HG02884 (cell line): ENCODE data around the gene IFNGR1.
"Not testable (repeated sequence)": the region's sequence is repeated elsewhere in the genome, so short reads cannot be mapped to it uniquely, and the experiment has no call there.

Source experiments
- ATAC-seq: cut with Tn5 transposase; IDR thresholded peaks from one replicate; pipeline ENCODE4 v1.9.1; 2021; ENCODE audit warnings: mild to moderate bottlenecking, moderate library complexity; ENCODE audit not compliant: unreplicated experiment

IFNGR1 gene

GRCh38 chr6:137236581-137237355, 17.6 kb upstream of the IFNGR1 start:
- ATAC-seq = no peak

GRCh38 chr6:137235686-137236085, 16.5 kb upstream of the IFNGR1 start:
- no peak for ATAC-seq

- ATAC-seq = no peak
Measured at GRCh38 chr6:137233911-137234863, 15.0 kb upstream of the IFNGR1 start.

- no peak for ATAC-seq
Measured at GRCh38 chr6:137231895-137232294, 12.7 kb upstream of the IFNGR1 start.

DNA sequence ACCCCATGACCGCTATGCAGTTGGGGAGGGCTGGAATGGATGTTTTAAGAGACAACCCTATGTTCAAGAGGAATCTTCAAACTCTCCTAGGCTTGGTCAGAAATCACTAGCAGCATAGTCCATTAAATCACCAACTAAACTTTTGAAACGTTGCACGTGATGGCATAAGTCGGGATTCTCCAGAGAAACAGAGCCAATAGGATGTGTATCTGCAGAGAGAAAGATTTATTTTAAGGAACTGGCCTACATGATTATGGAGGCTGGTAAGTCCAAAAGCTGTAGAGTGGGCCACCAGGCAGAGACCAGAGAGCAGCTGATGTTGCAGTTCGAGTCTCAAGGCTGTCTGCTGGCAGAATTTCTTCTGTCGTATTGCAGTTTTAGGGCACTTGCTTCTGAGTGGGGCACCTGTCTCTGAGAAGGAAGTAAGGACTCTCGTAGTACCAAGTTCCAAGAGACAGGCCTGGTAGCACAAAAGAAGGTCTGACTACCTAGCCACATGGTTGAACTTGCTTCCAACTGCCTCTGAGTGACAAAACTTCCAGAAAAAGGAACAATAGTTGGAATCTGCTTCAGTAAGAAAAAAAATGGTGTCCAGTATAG, 11.9 kb upstream of the IFNGR1 start:
- no peak for ATAC-seq

GRCh38 chr6:137230547-137230946, 11.4 kb upstream of the IFNGR1 start:
- ATAC-seq = no peak

DNA sequence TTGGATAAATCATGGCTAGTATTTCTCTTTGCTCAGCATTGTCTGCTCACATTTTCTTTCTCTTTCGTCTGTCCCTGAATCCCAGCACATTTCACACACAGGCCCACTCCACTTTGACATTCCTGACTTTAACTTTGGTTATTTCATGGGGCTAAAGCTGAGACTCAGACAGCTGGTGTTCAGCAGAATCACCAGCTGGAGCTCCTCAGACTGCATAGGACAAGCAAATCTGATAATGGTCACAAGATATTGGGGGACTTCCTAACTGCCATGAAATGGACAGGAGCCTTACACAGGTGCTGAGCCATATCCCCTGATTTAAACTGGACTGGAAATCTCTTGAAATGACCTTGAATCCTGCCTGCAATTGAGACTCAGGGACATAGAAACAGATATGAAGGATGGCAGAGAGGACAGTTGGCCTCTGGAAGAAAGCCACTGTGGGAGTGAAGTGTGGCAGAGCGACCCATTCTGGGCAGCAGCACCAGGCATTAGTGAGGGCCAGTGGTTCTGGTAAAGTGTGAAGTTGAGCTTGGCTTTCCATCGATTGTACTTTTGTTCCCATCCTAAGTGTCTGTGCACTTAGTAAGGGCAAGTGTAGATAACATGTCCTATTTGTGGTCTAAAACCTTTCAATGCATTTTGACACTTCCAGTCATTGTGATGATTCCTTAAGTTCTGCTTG, 10.0 kb upstream of the IFNGR1 start:
- ATAC-seq = no peak

DNA sequence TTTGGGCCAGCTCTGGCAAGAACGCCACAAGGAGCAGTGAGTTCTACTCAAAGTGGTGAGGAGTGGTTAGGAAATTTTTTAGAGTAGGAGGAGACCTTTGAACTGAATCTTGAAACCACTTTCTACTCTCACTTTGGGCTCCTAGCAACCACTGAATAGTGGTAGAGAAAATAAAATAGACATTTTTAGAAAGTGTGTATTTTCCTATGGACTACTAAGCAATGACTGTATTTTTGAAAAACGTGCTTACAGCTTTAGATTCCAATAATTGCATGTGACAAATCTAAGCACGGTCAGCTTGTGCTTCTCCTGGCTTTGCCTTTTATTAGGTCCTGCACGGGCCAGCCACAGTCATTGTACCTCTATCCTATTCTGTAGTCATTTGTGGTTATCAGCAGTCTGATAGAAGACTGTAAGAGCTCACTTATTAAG, 8.7 kb upstream of the IFNGR1 start:
- ATAC-seq = peak; percentile 52

DNA sequence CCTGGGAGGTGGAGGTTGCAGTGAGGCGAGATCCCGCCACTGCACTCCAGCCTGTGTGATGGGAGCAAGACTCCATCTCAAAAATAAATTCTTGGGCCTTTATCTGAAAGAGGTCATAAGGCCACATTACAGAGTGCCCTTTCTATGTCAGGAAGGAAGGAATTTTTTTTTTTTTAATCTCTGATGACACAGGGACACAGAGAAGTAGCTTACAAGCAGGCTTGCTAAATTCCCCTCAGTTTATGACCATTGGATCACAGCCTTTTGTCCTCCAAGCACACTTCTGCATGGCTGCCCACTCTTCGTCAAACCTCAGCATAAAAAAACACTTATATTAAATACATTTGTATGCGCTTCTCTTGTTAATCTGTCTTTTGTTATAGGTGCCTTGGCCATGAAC, 7.5 kb upstream of the IFNGR1 start:
- no peak for ATAC-seq

- ATAC-seq = peak; percentile 65
Measured at GRCh38 chr6:137224799-137225198, 5.6 kb upstream of the IFNGR1 start.

DNA sequence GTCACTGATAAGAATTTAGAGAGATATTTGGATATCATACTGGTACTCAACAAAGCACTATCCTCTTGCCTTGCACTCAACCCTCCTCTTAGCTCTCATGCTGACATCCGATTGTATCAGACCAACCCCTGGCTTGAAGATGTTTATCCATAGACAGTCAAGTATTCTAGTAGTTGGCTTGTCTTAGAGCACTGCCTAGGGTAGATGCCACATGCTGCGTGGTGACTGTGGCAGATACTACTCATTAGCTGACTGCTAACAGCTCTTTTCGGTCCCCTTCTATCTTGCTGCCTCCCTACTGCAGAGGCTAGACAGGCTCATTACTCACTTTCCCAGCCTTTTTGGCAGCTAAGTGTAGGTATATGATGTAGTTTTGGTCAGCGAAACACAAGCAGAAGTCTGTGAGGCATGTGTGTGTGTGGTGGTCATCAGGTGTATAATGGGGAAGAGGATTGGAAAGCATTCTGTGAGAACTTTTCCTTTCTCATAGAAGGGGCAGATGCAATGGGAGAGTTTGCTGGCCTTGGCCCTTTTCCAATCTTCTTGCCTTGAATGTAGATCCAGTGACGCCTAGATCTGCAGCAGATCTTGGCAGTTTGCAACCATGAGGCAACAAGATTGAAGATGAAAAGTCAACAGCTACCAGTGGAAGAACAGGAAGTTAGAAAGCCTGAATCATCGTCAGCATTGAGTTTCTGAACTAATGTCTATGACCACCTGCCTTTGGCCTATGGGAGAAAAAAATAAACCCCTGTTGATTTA, 4.4 kb upstream of the IFNGR1 start:
- no peak for ATAC-seq

DNA sequence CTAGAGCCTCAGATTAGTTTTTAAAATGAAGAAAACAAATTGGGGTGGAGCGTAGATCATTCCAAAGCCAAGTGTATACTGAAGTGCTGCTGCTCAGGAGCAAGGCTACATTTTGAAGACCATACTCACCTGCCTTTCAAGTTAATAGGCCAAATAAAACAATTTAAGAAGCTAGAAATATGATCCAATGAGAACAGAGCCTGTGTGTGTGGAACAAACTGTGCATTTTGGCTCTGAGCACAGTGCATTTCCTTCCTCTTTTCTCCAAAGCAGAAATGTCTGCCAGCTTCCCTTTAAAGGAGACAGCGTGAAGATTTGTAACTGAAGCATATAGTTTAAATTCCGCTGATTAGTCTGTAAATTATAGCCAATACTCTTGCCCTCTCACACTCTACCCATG, 3.2 kb upstream of the IFNGR1 start:
- ATAC-seq = no peak

GRCh38 chr6:137219664-137220252, 573 bp upstream of the IFNGR1 start:
- ATAC-seq = no peak

GRCh38 chr6:137218473-137218916, 690 bp downstream of the IFNGR1 start:
- no peak for ATAC-seq

- no peak for ATAC-seq
Measured at GRCh38 chr6:137217801-137218472, 1.2 kb downstream of the IFNGR1 start.

DNA sequence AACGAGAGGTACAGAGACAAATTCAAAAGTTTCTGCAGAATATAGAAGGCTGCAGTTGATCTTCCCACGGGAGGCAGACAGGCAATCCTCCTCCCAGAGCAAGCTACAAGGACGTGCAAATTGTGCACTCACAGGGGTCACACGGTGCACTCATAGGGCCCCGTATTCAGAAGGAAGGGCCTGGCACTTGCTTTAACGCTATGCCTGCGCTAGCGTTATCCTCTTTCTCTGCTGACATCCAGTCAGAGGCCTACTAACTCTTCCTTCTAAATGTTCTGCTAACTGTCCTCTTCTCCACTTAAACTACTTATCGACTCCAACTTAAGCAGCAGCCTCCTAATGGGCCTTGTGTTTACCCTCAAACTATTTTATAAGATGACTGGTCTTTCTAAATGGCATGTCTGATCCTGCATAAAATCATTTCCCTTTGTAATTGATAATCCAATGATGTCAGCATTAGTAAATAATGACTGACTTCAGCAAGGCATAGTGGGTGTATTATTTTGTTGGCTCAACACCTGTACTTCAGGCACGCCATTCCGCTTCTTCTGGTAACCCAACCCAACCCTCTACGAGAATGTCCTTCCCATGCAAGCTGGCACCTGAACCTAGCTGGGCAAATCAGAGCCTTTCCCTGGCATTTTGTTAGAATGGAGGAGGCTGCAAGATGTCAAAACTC, 2.2 kb downstream of the IFNGR1 start:
- ATAC-seq = no peak

DNA sequence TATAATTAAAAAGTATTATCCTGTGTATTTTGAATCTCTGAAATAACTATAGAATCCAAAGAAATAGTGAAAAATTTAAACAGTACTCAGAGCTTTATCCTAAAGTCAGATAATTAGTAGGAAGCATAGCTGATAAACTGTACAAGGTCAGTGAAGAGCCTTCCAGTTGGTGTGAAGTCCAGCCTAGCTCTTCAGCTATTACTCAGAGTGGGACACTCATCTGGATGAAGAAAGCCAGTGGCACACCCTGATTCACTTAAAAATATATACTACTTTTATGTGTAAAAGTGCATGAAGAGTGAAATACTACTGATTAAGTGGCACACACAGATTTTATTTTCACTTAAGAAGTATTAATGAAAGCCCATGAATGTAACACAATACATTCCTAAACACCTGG, 3.1 kb downstream of the IFNGR1 start:
- no peak for ATAC-seq

- ATAC-seq = not testable (repeated sequence)
Measured at GRCh38 chr6:137215630-137216029, 3.6 kb downstream of the IFNGR1 start.

- no peak for ATAC-seq
Measured at GRCh38 chr6:137214931-137215330, 4.3 kb downstream of the IFNGR1 start.
